ENCODE results near the gene STH.
"Not testable (repeated sequence)": the region's sequence is repeated elsewhere in the genome, so short reads cannot be mapped to it uniquely, and the experiment has no call there.

The STH gene

GRCh38 chr17:46001390-46002310 is 2.6 kb downstream of the STH start:
- peaks cover 12% of the 10 kb centered on the region for H3K4me1 Mint-ChIP-seq
- no peaks in the 10 kb centered on the region for H3K9me3 Mint-ChIP-seq
- ATAC-seq: peak; percentile 4
- H3K36me3 Mint-ChIP-seq: no peaks in the 10 kb centered on the region
- H3K4me3 Mint-ChIP-seq: no peak overlapping the region
- no peaks in the 10 kb centered on the region for H3K27me3 Mint-ChIP-seq
- H3K27ac Mint-ChIP-seq: peak overlapping the region; percentile 30

- Mint-ChIP-seq H3K36me3 (no peaks in the 10 kb centered on the region), H3K4me1 (peaks cover 12% of the 10 kb centered on the region), H3K27me3 (no peaks in the 10 kb centered on the region), H3K27ac (peak overlapping the region; percentile 30), H3K4me3 (no peak overlapping the region), H3K9me3 (no peaks in the 10 kb centered on the region)
- ATAC-seq: peak; percentile 91
Measured at GRCh38 chr17:46002311-46002972, 3.4 kb downstream of the STH start.

DNA sequence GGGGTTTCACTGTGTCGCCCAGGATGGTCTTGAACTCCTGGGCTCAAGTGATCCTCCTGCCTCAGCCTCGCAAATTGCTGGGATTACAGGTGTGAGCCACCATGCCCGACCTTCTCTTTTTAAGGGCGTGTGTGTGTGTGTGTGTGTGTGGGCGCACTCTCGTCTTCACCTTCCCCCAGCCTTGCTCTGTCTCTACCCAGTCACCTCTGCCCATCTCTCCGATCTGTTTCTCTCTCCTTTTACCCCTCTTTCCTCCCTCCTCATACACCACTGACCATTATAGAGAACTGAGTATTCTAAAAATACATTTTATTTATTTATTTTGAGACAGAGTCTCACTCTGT is 3.9 kb downstream of the STH start:
- Mint-ChIP-seq H3K4me1 (peaks cover 12% of the 10 kb centered on the region), H3K9me3 (no peaks in the 10 kb centered on the region), H3K36me3 (no peaks in the 10 kb centered on the region), H3K27me3 (no peaks in the 10 kb centered on the region), H3K27ac (peak overlapping the region; percentile 30), H3K4me3 (no peak overlapping the region)
- peak; percentile 18 for ATAC-seq

DNA sequence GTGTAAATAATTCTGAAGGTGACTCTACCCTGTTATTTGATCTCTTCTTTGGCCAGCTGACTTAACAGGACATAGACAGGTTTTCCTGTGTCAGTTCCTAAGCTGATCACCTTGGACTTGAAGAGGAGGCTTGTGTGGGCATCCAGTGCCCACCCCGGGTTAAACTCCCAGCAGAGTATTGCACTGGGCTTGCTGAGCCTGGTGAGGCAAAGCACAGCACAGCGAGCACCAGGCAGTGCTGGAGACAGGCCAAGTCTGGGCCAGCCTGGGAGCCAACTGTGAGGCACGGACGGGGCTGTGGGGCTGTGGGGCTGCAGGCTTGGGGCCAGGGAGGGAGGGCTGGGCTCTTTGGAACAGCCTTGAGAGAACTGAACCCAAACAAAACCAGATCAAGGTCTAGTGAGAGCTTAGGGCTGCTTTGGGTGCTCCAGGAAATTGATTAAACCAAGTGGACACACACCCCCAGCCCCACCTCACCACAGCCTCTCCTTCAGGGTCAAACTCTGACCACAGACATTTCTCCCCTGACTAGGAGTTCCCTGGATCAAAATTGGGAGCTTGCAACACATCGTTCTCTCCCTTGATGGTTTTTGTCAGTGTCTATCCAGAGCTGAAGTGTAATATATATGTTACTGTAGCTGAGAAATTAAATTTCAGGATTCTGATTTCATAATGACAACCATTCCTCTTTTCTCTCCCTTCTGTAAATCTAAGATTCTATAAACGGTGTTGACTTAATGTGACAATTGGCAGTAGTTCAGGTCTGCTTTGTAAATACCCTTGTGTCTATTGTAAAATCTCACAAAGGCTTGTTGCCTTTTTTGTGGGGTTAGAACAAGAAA is 5.1 kb downstream of the STH start:
- peak overlapping the region; percentile 33 for H3K27ac Mint-ChIP-seq
- no peaks in the 10 kb centered on the region for H3K9me3 Mint-ChIP-seq
- H3K36me3 Mint-ChIP-seq: no peaks in the 10 kb centered on the region
- H3K4me1 Mint-ChIP-seq: peaks cover 12% of the 10 kb centered on the region
- no peak for ATAC-seq
- H3K27me3 Mint-ChIP-seq: no peaks in the 10 kb centered on the region
- H3K4me3 Mint-ChIP-seq: no peak overlapping the region

- not testable (repeated sequence) for H3K27ac Mint-ChIP-seq, H3K36me3 Mint-ChIP-seq, H3K27me3 Mint-ChIP-seq, H3K9me3 Mint-ChIP-seq, H3K4me3 Mint-ChIP-seq, ATAC-seq
- peaks cover 12% of the 10 kb centered on the region for H3K4me1 Mint-ChIP-seq
Measured at GRCh38 chr17:46006082-46006481, 7.0 kb downstream of the STH start.

DNA sequence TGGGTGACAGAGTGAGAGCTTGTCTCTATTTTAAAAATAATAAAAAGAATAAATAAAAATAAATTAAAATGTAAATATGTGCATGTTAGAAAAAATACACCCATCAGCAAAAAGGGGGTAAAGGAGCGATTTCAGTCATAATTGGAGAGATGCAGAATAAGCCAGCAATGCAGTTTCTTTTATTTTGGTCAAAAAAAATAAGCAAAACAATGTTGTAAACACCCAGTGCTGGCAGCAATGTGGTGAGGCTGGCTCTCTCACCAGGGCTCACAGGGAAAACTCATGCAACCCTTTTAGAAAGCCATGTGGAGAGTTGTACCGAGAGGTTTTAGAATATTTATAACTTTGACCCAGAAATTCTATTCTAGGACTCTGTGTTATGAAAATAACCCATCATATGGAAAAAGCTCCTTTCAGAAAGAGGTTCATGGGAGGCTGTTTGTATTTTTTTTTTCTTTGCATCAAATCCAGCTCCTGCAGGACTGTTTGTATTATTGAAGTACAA is 8.5 kb downstream of the STH start:
- ATAC-seq: no peak
- Mint-ChIP-seq H3K4me3 (no peak overlapping the region), H3K27me3 (no peaks in the 10 kb centered on the region), H3K9me3 (no peaks in the 10 kb centered on the region), H3K36me3 (no peaks in the 10 kb centered on the region), H3K27ac (no peak overlapping the region), H3K4me1 (peaks cover 6% of the 10 kb centered on the region)

GRCh38 chr17:46008591-46008990 is 9.5 kb downstream of the STH start:
- no peak for ATAC-seq
- Mint-ChIP-seq H3K27ac (no peak overlapping the region), H3K4me3 (no peak overlapping the region), H3K9me3 (no peaks in the 10 kb centered on the region), H3K27me3 (no peaks in the 10 kb centered on the region), H3K4me1 (no peaks in the 10 kb centered on the region), H3K36me3 (no peaks in the 10 kb centered on the region)

- no peaks in the 10 kb centered on the region for H3K4me1 Mint-ChIP-seq
- no peaks in the 10 kb centered on the region for H3K27me3 Mint-ChIP-seq
- H3K4me3 Mint-ChIP-seq: no peak overlapping the region
- ATAC-seq: no peak
- H3K27ac Mint-ChIP-seq: peak overlapping the region; percentile 35
- no peaks in the 10 kb centered on the region for H3K36me3 Mint-ChIP-seq
- no peaks in the 10 kb centered on the region for H3K9me3 Mint-ChIP-seq
Measured at GRCh38 chr17:46009681-46010596, 10.9 kb downstream of the STH start.

GRCh38 chr17:46010597-46011186 is 11.6 kb downstream of the STH start:
- no peaks in the 10 kb centered on the region for H3K9me3 Mint-ChIP-seq
- H3K4me1 Mint-ChIP-seq: no peaks in the 10 kb centered on the region
- no peaks in the 10 kb centered on the region for H3K27me3 Mint-ChIP-seq
- no peak overlapping the region for H3K4me3 Mint-ChIP-seq
- no peak for ATAC-seq
- no peaks in the 10 kb centered on the region for H3K36me3 Mint-ChIP-seq
- no peak overlapping the region for H3K27ac Mint-ChIP-seq

GRCh38 chr17:46011711-46012505 is 12.9 kb downstream of the STH start:
- H3K4me3 Mint-ChIP-seq: no peak overlapping the region
- no peaks in the 10 kb centered on the region for H3K4me1 Mint-ChIP-seq
- H3K9me3 Mint-ChIP-seq: no peaks in the 10 kb centered on the region
- H3K27ac Mint-ChIP-seq: no peak overlapping the region
- H3K27me3 Mint-ChIP-seq: no peaks in the 10 kb centered on the region
- H3K36me3 Mint-ChIP-seq: no peaks in the 10 kb centered on the region
- peak; percentile 27 for ATAC-seq

- peak overlapping the region; percentile 66 for H3K27ac Mint-ChIP-seq
- no peak overlapping the region for H3K4me3 Mint-ChIP-seq
- no peaks in the 10 kb centered on the region for H3K4me1 Mint-ChIP-seq
- no peak for ATAC-seq
- H3K36me3 Mint-ChIP-seq: no peaks in the 10 kb centered on the region
- H3K9me3 Mint-ChIP-seq: no peaks in the 10 kb centered on the region
- H3K27me3 Mint-ChIP-seq: no peaks in the 10 kb centered on the region
Measured at GRCh38 chr17:46012506-46013079, 13.5 kb downstream of the STH start.

DNA sequence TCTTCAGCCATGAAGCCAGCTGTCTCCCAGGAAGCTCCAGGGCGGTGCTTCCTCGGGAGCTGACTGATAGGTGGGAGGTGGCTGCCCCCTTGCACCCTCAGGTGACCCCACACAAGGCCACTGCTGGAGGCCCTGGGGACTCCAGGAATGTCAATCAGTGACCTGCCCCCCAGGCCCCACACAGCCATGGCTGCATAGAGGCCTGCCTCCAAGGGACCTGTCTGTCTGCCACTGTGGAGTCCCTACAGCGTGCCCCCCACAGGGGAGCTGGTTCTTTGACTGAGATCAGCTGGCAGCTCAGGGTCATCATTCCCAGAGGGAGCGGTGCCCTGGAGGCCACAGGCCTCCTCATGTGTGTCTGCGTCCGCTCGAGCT is 14.1 kb downstream of the STH start:
- no peaks in the 10 kb centered on the region for H3K4me1 Mint-ChIP-seq
- ATAC-seq: no peak
- H3K4me3 Mint-ChIP-seq: no peak overlapping the region
- no peaks in the 10 kb centered on the region for H3K27me3 Mint-ChIP-seq
- H3K36me3 Mint-ChIP-seq: no peaks in the 10 kb centered on the region
- H3K9me3 Mint-ChIP-seq: no peaks in the 10 kb centered on the region
- peak overlapping the region; percentile 66 for H3K27ac Mint-ChIP-seq

DNA sequence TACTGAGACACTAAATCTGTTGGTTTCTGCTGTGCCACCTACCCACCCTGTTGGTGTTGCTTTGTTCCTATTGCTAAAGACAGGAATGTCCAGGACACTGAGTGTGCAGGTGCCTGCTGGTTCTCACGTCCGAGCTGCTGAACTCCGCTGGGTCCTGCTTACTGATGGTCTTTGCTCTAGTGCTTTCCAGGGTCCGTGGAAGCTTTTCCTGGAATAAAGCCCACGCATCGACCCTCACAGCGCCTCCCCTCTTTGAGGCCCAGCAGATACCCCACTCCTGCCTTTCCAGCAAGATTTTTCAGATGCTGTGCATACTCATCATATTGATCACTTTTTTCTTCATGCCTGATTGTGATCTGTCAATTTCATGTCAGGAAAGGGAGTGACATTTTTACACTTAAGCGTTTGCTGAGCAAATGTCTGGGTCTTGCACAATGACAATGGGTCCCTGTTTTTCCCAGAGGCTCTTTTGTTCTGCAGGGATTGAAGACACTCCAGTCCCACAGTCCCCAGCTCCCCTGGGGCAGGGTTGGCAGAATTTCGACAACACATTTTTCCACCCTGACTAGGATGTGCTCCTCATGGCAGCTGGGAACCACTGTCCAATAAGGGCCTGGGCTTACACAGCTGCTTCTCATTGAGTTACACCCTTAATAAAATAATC is 14.6 kb downstream of the STH start:
- H3K9me3 Mint-ChIP-seq: no peaks in the 10 kb centered on the region
- H3K27ac Mint-ChIP-seq: peak overlapping the region; percentile 66
- peaks cover 4% of the 10 kb centered on the region for H3K36me3 Mint-ChIP-seq
- H3K4me1 Mint-ChIP-seq: peaks cover 5% of the 10 kb centered on the region
- no peak for ATAC-seq
- H3K27me3 Mint-ChIP-seq: no peaks in the 10 kb centered on the region
- no peak overlapping the region for H3K4me3 Mint-ChIP-seq
